K562 (cell line): ENCODE results near the gene USP31. TPM values are rescaled to one million over a fixed set of nuclear protein-coding genes. Genes with fewer than 3 reads are reported as not detected.

Experiments used
- COPS2 ChIP-seq: fragments of 450-650 bp; conservative IDR thresholded peaks from 2 replicates; pipeline ENCODE4 v1.6.1; 2016; ENCODE audit warnings: mild to moderate bottlenecking, moderate library complexity
- ELF1 ChIP-seq: fragments of 200-800 bp; sonication (Bioruptor generic); IDR thresholded peaks from 2 replicates; pipeline ENCODE4 v1.6.1; 2016; ENCODE audit warnings: missing genetic modification characterization, missing compliant biosample characterization
- FOS ChIP-seq: IDR thresholded peaks from 3 replicates; pipeline ENCODE4 v1.6.1; 2011; ENCODE audit not compliant: insufficient read length; ENCODE audit errors: extremely low read depth
- HDGF ChIP-seq: fragments of 450-650 bp; IDR thresholded peaks from 2 replicates; pipeline ENCODE4 v1.6.1; 2016
- RBM39 ChIP-seq: fragments of 200-400 bp; formaldehyde crosslinking; optimal IDR thresholded peaks from 2 replicates; pipeline ENCODE3; 2018; ENCODE audit warnings: low read depth, low read length
- RCOR1 ChIP-seq, 2 experiments: IDR thresholded peaks; 2 replicates each; pipeline ENCODE4 v1.6.1; 2012; ENCODE audit warnings: low read depth in 2 of 2, low read length in 2 of 2, borderline replicate concordance in 1 of 2, improper control_type of control experiment in 1 of 2
- SMARCA4 ChIP-seq: fragments of 450-650 bp; IDR thresholded peaks from 2 replicates; pipeline ENCODE4 v1.6.1; 2016
- SREBF1 ChIP-seq: fragments of 150-350 bp; IDR thresholded peaks from 2 replicates; pipeline ENCODE4 v1.6.1; 2014; ENCODE audit warnings: antibody characterized with exemption, low read depth, low read length, borderline replicate concordance
- TCFL5 ChIP-seq: fragments of 250-450 bp; sonication (Bioruptor Pico); conservative IDR thresholded peaks from 2 replicates; pipeline ENCODE4 v1.6.1; 2021; ENCODE audit warnings: mild to moderate bottlenecking, moderate library complexity, matching md5 sums
- VEZF1 ChIP-seq: fragments of 200-800 bp; sonication (Bioruptor generic); IDR thresholded peaks from 2 replicates; pipeline ENCODE4 v1.6.1; 2017; ENCODE audit warnings: missing genetic modification characterization, missing compliant biosample characterization
- ZKSCAN8 ChIP-seq: fragments of 200-800 bp; sonication (Bioruptor generic); IDR thresholded peaks from 2 replicates; pipeline ENCODE4 v1.6.1; 2016; ENCODE audit warnings: missing genetic modification characterization, missing compliant biosample characterization
- ZNF133 ChIP-seq: fragments of 250-450 bp; sonication (Bioruptor Pico); IDR thresholded peaks from 2 replicates; pipeline ENCODE4 v1.4.0; 2020; ENCODE audit warnings: mild to moderate bottlenecking
- ZNF232 ChIP-seq: sonication (generic); formaldehyde crosslinking; IDR thresholded peaks from 2 replicates; pipeline ENCODE4 v1.8.0; 2022; ENCODE audit warnings: mild to moderate bottlenecking, missing genetic modification reagents
- ZSCAN29 ChIP-seq: fragments of 450-650 bp; IDR thresholded peaks from 2 replicates; pipeline ENCODE4 v1.6.1; 2017
- polyA plus RNA-seq, 8 experiments: library from polyadenylated mRNA; depleted of rRNA in 4 of 8; stranded (reverse) in 5 of 8; unstranded in 3 of 8; fragments of >200 nt; fragmentation: Nextera tagmentation in 2 of 8; fragmentation: Illumina TruSeq in 1 of 8; extraction: Ambion mirVana in 2 of 8; extraction: Trizol in 1 of 8; gene quantifications; 2 replicates each; pipeline versions ENCODE4 v1.2.1 to v1.2.3, GENCODE V29; 2011 to 2014; ENCODE audit warnings: inconsistent platforms in 1 of 8, missing spikeins in 1 of 8
- total RNA-seq, 7 experiments: library from RNA; depleted of rRNA in 6 of 7; stranded (reverse); fragments of >200 nt in 6 of 7; fragmentation: Illumina TruSeq in 2 of 7; extraction: Trizol in 2 of 7; gene quantifications; 2 replicates each; pipeline versions ENCODE4 v1.2.1 to v1.2.3, GENCODE V29; 2011 to 2021; ENCODE audit warnings: low replicate concordance in 1 of 7
- TF ChIP-seq, protein P1 (sequence below): fragments of 200-600 bp; sonication (generic); IDR thresholded peaks from one replicate; pipeline ENCODE4 v1.6.1; 2012; ENCODE audit warnings: mild to moderate bottlenecking, low read depth, low read length, inconsistent platforms

Gene USP31
- total and polyA plus RNA-seq, 9 of the 15 experiments (the other 6 are each of a cell fraction or from before 2014, with no cell fraction given): 0.56 to 4.9 (median 2.9) TPM

GRCh38 chr16:23149267-23149992 is at the start of gene USP31 (continued):
- TF ChIP-seq, protein P1, sequence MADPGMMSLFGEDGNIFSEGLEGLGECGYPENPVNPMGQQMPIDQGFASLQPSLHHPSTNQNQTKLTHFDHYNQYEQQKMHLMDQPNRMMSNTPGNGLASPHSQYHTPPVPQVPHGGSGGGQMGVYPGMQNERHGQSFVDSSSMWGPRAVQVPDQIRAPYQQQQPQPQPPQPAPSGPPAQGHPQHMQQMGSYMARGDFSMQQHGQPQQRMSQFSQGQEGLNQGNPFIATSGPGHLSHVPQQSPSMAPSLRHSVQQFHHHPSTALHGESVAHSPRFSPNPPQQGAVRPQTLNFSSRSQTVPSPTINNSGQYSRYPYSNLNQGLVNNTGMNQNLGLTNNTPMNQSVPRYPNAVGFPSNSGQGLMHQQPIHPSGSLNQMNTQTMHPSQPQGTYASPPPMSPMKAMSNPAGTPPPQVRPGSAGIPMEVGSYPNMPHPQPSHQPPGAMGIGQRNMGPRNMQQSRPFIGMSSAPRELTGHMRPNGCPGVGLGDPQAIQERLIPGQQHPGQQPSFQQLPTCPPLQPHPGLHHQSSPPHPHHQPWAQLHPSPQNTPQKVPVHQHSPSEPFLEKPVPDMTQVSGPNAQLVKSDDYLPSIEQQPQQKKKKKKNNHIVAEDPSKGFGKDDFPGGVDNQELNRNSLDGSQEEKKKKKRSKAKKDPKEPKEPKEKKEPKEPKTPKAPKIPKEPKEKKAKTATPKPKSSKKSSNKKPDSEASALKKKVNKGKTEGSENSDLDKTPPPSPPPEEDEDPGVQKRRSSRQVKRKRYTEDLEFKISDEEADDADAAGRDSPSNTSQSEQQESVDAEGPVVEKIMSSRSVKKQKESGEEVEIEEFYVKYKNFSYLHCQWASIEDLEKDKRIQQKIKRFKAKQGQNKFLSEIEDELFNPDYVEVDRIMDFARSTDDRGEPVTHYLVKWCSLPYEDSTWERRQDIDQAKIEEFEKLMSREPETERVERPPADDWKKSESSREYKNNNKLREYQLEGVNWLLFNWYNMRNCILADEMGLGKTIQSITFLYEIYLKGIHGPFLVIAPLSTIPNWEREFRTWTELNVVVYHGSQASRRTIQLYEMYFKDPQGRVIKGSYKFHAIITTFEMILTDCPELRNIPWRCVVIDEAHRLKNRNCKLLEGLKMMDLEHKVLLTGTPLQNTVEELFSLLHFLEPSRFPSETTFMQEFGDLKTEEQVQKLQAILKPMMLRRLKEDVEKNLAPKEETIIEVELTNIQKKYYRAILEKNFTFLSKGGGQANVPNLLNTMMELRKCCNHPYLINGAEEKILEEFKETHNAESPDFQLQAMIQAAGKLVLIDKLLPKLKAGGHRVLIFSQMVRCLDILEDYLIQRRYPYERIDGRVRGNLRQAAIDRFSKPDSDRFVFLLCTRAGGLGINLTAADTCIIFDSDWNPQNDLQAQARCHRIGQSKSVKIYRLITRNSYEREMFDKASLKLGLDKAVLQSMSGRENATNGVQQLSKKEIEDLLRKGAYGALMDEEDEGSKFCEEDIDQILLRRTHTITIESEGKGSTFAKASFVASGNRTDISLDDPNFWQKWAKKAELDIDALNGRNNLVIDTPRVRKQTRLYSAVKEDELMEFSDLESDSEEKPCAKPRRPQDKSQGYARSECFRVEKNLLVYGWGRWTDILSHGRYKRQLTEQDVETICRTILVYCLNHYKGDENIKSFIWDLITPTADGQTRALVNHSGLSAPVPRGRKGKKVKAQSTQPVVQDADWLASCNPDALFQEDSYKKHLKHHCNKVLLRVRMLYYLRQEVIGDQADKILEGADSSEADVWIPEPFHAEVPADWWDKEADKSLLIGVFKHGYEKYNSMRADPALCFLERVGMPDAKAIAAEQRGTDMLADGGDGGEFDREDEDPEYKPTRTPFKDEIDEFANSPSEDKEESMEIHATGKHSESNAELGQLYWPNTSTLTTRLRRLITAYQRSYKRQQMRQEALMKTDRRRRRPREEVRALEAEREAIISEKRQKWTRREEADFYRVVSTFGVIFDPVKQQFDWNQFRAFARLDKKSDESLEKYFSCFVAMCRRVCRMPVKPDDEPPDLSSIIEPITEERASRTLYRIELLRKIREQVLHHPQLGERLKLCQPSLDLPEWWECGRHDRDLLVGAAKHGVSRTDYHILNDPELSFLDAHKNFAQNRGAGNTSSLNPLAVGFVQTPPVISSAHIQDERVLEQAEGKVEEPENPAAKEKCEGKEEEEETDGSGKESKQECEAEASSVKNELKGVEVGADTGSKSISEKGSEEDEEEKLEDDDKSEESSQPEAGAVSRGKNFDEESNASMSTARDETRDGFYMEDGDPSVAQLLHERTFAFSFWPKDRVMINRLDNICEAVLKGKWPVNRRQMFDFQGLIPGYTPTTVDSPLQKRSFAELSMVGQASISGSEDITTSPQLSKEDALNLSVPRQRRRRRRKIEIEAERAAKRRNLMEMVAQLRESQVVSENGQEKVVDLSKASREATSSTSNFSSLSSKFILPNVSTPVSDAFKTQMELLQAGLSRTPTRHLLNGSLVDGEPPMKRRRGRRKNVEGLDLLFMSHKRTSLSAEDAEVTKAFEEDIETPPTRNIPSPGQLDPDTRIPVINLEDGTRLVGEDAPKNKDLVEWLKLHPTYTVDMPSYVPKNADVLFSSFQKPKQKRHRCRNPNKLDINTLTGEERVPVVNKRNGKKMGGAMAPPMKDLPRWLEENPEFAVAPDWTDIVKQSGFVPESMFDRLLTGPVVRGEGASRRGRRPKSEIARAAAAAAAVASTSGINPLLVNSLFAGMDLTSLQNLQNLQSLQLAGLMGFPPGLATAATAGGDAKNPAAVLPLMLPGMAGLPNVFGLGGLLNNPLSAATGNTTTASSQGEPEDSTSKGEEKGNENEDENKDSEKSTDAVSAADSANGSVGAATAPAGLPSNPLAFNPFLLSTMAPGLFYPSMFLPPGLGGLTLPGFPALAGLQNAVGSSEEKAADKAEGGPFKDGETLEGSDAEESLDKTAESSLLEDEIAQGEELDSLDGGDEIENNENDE: no peak
- TF ChIP-seq COPS2 (no peak), ZNF232 (no peak), TCFL5 (CRISPR knock-in tag) (no peak), RCOR1 (IDR thresholded peaks at IDR 0.05; ENCODE audit: borderline replicate concordance in 1 of 2, low read depth in 2 of 2, low read length in 2 of 2) (peak in 1 of 2 experiments; percentile 70; a peak in 1 of 4 replicates), ZNF133 (no peak), ELF1 (tag) (peak; percentile 18; the same call in 1 of the 2 replicates), RBM39 (no peak), ZSCAN29 (no peak), SMARCA4 (no peak), VEZF1 (CRISPR knock-in tag) (peak; percentile 72), FOS (no peak), ZKSCAN8 (CRISPR knock-in tag) (no peak), HDGF (no peak), SREBF1 (peak; percentile 81; the same call in 1 of the 2 replicates)
